HCT116 (cell line): ENCODE results near the gene PHLDB3. TPM values are rescaled to one million over a fixed set of nuclear protein-coding genes. Genes with fewer than 3 reads are reported as not detected.
"Not testable (repeated sequence)": the region's sequence is repeated elsewhere in the genome, so short reads cannot be mapped to it uniquely, and the experiment has no call there.

ENCODE experiments used
- ATAC-seq: fragments of 200-7000 bp; cut with Tn5 transposase; 2 replicates; pipeline ENCODE4 v1.9.1; 2020; ENCODE audit warnings: mild to moderate bottlenecking, moderate library complexity
- BruUV-seq: library from RNA; stranded (reverse); fragments of 400-500 nt; replicated peaks from 2 replicates; lab custom pipeline; 2021; lab: Mats Ljungman, UMichigan
- CTCF ChIA-PET: fragments of 300-600 bp; sonication (Branson Sonifier 250); formaldehyde crosslinking; loops from one replicate; lab custom pipeline; 2021; ENCODE audit warnings: antibody characterized with exemption; lab: Charles Lee
- POLR2A ChIA-PET: fragments of 300-600, 350-600 bp; sonication (Branson Sonifier 250); formaldehyde crosslinking; loops from one replicate; lab custom pipeline; 2021; ENCODE audit warnings: antibody characterized with exemption; lab: Charles Lee
- RAD21 ChIA-PET, 2 experiments: fragments of 300-600 bp; sonication (Branson Sonifier 250); formaldehyde crosslinking; loops; one replicate each; lab custom pipeline; 2023; ENCODE audit warnings: low total read pairs in 2 of 2; ENCODE audit not compliant: uncharacterized antibody in 2 of 2, unreplicated experiment in 2 of 2, low non-redundant PET in 1 of 2; lab: Charles Lee
- DNase-seq: peaks from one replicate; pipeline ENCODE4 v3.0.0-alpha.2; 2010; ENCODE audit warnings: low read depth, low spot score
- H2AFZ ChIP-seq: fragments of 200-600 bp; shearing (Covaris generic), sonication (generic); 2 replicates; pipeline ENCODE4 v1.6.1; 2017; ENCODE audit warnings: low read depth, mixed run types, mixed read lengths, antibody characterized with exemption, low read length; ENCODE audit not compliant: poor library complexity, severe bottlenecking
- H3K27ac ChIP-seq: 2 replicates; pipeline ENCODE4 v1.5.1; 2012; ENCODE audit warnings: low read depth, low read length
- H3K27me3 ChIP-seq: fragments of 200-600 bp; sonication (generic); 2 replicates; pipeline ENCODE4 v1.6.1; 2016; ENCODE audit warnings: mixed run types, low read length, mixed read lengths; ENCODE audit not compliant: insufficient read depth
- H3K36me3 ChIP-seq, 2 experiments: fragments of 200-500 bp in 1 of 2; fragments of 200-600 bp in 1 of 2; sonication (Bioruptor generic) in 1 of 2; sonication (generic) in 1 of 2; 2 replicates each; pipeline versions ENCODE4 v1.5.1 to v1.6.1; 2014 to 2016; ENCODE audit warnings: low read length in 2 of 2, inconsistent platforms in 1 of 2, mixed read lengths in 1 of 2, mixed run types in 1 of 2; ENCODE audit not compliant: insufficient read depth in 2 of 2, control insufficient read depth in 1 of 2
- H3K4me1 ChIP-seq, 2 experiments: fragments of 200-600 bp in 1 of 2; sonication (generic) in 1 of 2; 2 replicates each; pipeline versions ENCODE4 v1.5.1 to v1.6.1; 2012 to 2017; ENCODE audit warnings: low read length in 2 of 2, inconsistent platforms in 1 of 2, mild to moderate bottlenecking in 1 of 2, mixed read lengths in 1 of 2, mixed run types in 1 of 2, moderate library complexity in 1 of 2; ENCODE audit not compliant: insufficient read depth in 2 of 2, control insufficient read depth in 1 of 2
- H3K4me2 ChIP-seq: fragments of 200-600 bp; sonication (generic); 2 replicates; pipeline ENCODE4 v1.6.1; 2017; ENCODE audit warnings: mixed run types, low read length, mixed read lengths
- H3K4me3 ChIP-seq, 2 experiments: fragments of 200-600 bp in 1 of 2; sonication (generic) in 1 of 2; replicated peaks in 1 of 2; 2 replicates each; pipeline ENCODE4 v1.5.1; 2011 to 2016; ENCODE audit warnings: low read length in 2 of 2, control low read depth in 1 of 2, low read depth in 1 of 2, mild to moderate bottlenecking in 1 of 2, mixed read lengths in 1 of 2, mixed run types in 1 of 2
- H3K79me2 ChIP-seq: fragments of 200-600 bp; sonication (generic); 2 replicates; pipeline ENCODE4 v1.6.1; 2017; ENCODE audit warnings: mild to moderate bottlenecking, mixed run types, low read length, moderate library complexity, mixed read lengths; ENCODE audit not compliant: insufficient read depth
- H3K9ac ChIP-seq: fragments of 200-600 bp; sonication (generic); 2 replicates; pipeline ENCODE4 v1.6.1; 2016; ENCODE audit warnings: low read length, mixed read lengths
- H3K9me2 ChIP-seq: fragments of 200-600 bp; sonication (generic), shearing (Covaris generic); 2 replicates; pipeline ENCODE4 v1.6.1; 2017; ENCODE audit warnings: mixed run types, mild to moderate bottlenecking, moderate library complexity; ENCODE audit not compliant: insufficient read depth
- H3K9me3 ChIP-seq, 2 experiments: fragments of 200-500 bp in 1 of 2; fragments of 200-600 bp in 1 of 2; sonication (Bioruptor generic) in 1 of 2; sonication (generic) in 1 of 2; 2 replicates each; pipeline ENCODE4 v1.6.1; 2014 to 2017; ENCODE audit warnings: low read length in 2 of 2, mixed read lengths in 2 of 2, inconsistent platforms in 1 of 2, low read depth in 1 of 2, mild to moderate bottlenecking in 1 of 2, mixed run types in 1 of 2, moderate library complexity in 1 of 2; ENCODE audit not compliant: control insufficient read depth in 1 of 2, insufficient read depth in 1 of 2
- H4K20me1 ChIP-seq: fragments of 200-600 bp; sonication (generic), shearing (Covaris generic); 2 replicates; pipeline ENCODE4 v1.6.1; 2017; ENCODE audit warnings: mixed run types, mild to moderate bottlenecking, moderate library complexity; ENCODE audit not compliant: insufficient read depth
- ATF3 ChIP-seq: IDR thresholded peaks from 2 replicates; pipeline ENCODE4 v1.6.1; 2012
- CTCF ChIP-seq, 3 experiments: fragments of 200-600 bp in 1 of 3; sonication (generic) in 1 of 3; IDR thresholded peaks in 2 of 3; conservative IDR thresholded peaks in 1 of 3; 2 replicates each; pipeline ENCODE4 v1.5.1; 2012 to 2017; ENCODE audit warnings: low read depth in 2 of 3, low read length in 2 of 3, antibody characterized with exemption in 1 of 3, borderline replicate concordance in 1 of 3, control low read depth in 1 of 3, mild to moderate bottlenecking in 1 of 3, mixed read lengths in 1 of 3, mixed run types in 1 of 3, moderate library complexity in 1 of 3; ENCODE audit not compliant: insufficient read depth in 1 of 3
- ELF1 ChIP-seq: IDR thresholded peaks from 2 replicates; pipeline ENCODE4 v1.6.1; 2012; ENCODE audit warnings: low read depth, borderline replicate concordance
- EZH2 ChIP-seq: fragments of 200-600 bp; sonication (generic); IDR thresholded peaks from 2 replicates; pipeline ENCODE4 v1.6.1; 2017; ENCODE audit warnings: antibody characterized with exemption, mixed run types
- EZH2phosphoT487 ChIP-seq: fragments of 200-600 bp; IDR thresholded peaks from 2 replicates; pipeline ENCODE4 v1.6.1; 2018; ENCODE audit warnings: antibody characterized with exemption, borderline replicate concordance
- FOSL1 ChIP-seq: IDR thresholded peaks from 2 replicates; pipeline ENCODE4 v1.6.1; 2012; ENCODE audit warnings: low read depth
- JUND ChIP-seq: IDR thresholded peaks from 2 replicates; pipeline ENCODE4 v1.6.1; 2012
- MAX ChIP-seq: IDR thresholded peaks from 2 replicates; pipeline ENCODE4 v1.6.1; 2012
- POLR2A ChIP-seq: IDR thresholded peaks from 2 replicates; pipeline ENCODE4 v1.7.0; 2011; ENCODE audit warnings: borderline replicate concordance; ENCODE audit not compliant: insufficient read depth, insufficient read length; ENCODE audit errors: extremely low read depth
- POLR2AphosphoS5 ChIP-seq: IDR thresholded peaks from 2 replicates; pipeline ENCODE4 v1.6.1; 2011; ENCODE audit warnings: mild to moderate bottlenecking, low read depth, low read length, moderate library complexity
- RAD21 ChIP-seq: IDR thresholded peaks from 2 replicates; pipeline ENCODE4 v1.6.1; 2012; ENCODE audit warnings: low read depth, mild to moderate bottlenecking
- SP1 ChIP-seq: IDR thresholded peaks from 2 replicates; pipeline ENCODE4 v1.6.1; 2012; ENCODE audit warnings: low read depth
- SRF ChIP-seq: IDR thresholded peaks from 2 replicates; pipeline ENCODE4 v1.6.1; 2012; ENCODE audit warnings: low read depth
- TCF7L2 ChIP-seq: IDR thresholded peaks from 2 replicates; pipeline ENCODE4 v1.7.0; 2011; ENCODE audit warnings: borderline replicate concordance, inconsistent platforms; ENCODE audit not compliant: insufficient read depth, insufficient read length; ENCODE audit errors: extremely low read depth
- YY1 ChIP-seq: IDR thresholded peaks from 2 replicates; pipeline ENCODE4 v1.6.1; 2011; ENCODE audit warnings: low read length, low read depth, moderate library complexity, mild to moderate bottlenecking; ENCODE audit not compliant: insufficient replicate concordance; ENCODE audit errors: extremely low read depth
- ZBTB33 ChIP-seq: IDR thresholded peaks from 2 replicates; pipeline ENCODE4 v1.6.1; 2011; ENCODE audit warnings: mild to moderate bottlenecking, low read length, moderate library complexity; ENCODE audit not compliant: insufficient replicate concordance; ENCODE audit errors: extremely low read depth
- ZFX ChIP-seq: fragments of 450-650 bp; IDR thresholded peaks from 2 replicates; pipeline ENCODE4 v1.6.1; 2017
- intact Hi-C: fragments of 100-400 bp; cut with micrococcal nuclease; formaldehyde crosslinking; loops from 2 replicates; pipeline ENCODE4 v1.10.0; 2022
- total RNA-seq: library from RNA; stranded (reverse); gene quantifications from one replicate; pipeline ENCODE4 v1.2.1, GENCODE V29; 2021; ENCODE audit not compliant: unreplicated experiment

PHLDB3 gene
- total RNA-seq, 1 experiment from 2014 or later = 15.5 TPM

GRCh38 chr19:43518051-43518450, 13.5 kb upstream of the PHLDB3 start:
- POLR2A ChIA-PET = interaction anchor here (1.0 to 1.8 kb wide), 2 partner anchors 14 to 85 kb away, joined by 3 to 4 read pairs; partner anchors contain the start of gene PHLDB3
- CTCF ChIA-PET = interaction anchor here (1.5 to 6.3 kb wide), 2 partner anchors 71 to 86 kb away, joined by 4 to 225 read pairs; no protein-coding TSS in a partner anchor
- Histone ChIP-seq H3K9me2 (no peaks in the 10 kb centered on the region), H3K4me2 (no peak overlapping the region), H3K4me1 (peaks cover 4 to 15% of the 10 kb centered on the region in 2 experiments), H3K27ac (no peak overlapping the region), H3K9ac (no peak overlapping the region), H2AFZ (no peak overlapping the region), H3K79me2 (peaks cover 22% of the 10 kb centered on the region; the same call in 1 of the 2 replicates), H3K4me3 (no peak overlapping the region), H3K9me3 (no peaks in the 10 kb centered on the region), H3K27me3 (no peaks in the 10 kb centered on the region), H3K36me3 (no peaks in the 10 kb centered on the region), H4K20me1 (no peaks in the 10 kb centered on the region)
- TF ChIP-seq JUND = no peak
- no peak for TF ChIP-seq ZFX
- no peak for TF ChIP-seq TCF7L2
- no peak for TF ChIP-seq CTCF (IDR thresholded peaks at IDR 0.05 in 2 of 3, conservative IDR thresholded peaks at IDR 0.05 in 1 of 3; ENCODE audit: borderline replicate concordance in 1 of 3, insufficient read depth in 1 of 3, low read depth in 2 of 3, low read length in 2 of 3)
- TF ChIP-seq SP1 = no peak
- TF ChIP-seq ATF3 = no peak
- TF ChIP-seq SRF = no peak
- no peak for TF ChIP-seq YY1
- no peak for TF ChIP-seq EZH2
- no peak for TF ChIP-seq MAX
- TF ChIP-seq ELF1 = no peak
- no peak for TF ChIP-seq ZBTB33
- TF ChIP-seq RAD21 = no peak
- TF ChIP-seq FOSL1 = no peak
- no peak for TF ChIP-seq EZH2phosphoT487
- no peak for TF ChIP-seq POLR2AphosphoS5
- TF ChIP-seq POLR2A = no peak
- BruUV-seq = no TSS peak
- DNase-seq (no peak), ATAC-seq (no peak)
- RAD21 ChIA-PET = interaction anchor here in 1 of 2 experiments (1.2 kb wide), 1 partner anchor 71 kb away, joined by 3 read pairs; no protein-coding TSS in a partner anchor
- intact Hi-C loops = loop anchor here (2.0 kb wide), 1 partner anchor 287 kb away; no protein-coding TSS in a partner anchor

GRCh38 chr19:43512399-43512798, 7.9 kb upstream of the PHLDB3 start:
- H3K4me1 ChIP-seq, H4K20me1 ChIP-seq, H2AFZ ChIP-seq, H3K9ac ChIP-seq, DNase-seq, intact Hi-C loops, ATAC-seq, H3K27me3 ChIP-seq, H3K36me3 ChIP-seq, BruUV-seq, RAD21 ChIA-PET, H3K4me3 ChIP-seq, H3K9me2 ChIP-seq, H3K4me2 ChIP-seq, H3K27ac ChIP-seq, H3K79me2 ChIP-seq, H3K9me3 ChIP-seq, POLR2A ChIA-PET: not testable (repeated sequence)
- CTCF ChIA-PET = interaction anchor here (1.1 kb wide), 1 partner anchor 65 kb away, joined by 5 read pairs; no protein-coding TSS in a partner anchor
